ENCODE data around the gene SIGLEC7.

The SIGLEC7 gene

GRCh38 chr19:51168564-51169282 is 26.6 kb downstream of the SIGLEC7 start:
- no peak for DNase-seq (ENCODE audit: low spot score)

DNA sequence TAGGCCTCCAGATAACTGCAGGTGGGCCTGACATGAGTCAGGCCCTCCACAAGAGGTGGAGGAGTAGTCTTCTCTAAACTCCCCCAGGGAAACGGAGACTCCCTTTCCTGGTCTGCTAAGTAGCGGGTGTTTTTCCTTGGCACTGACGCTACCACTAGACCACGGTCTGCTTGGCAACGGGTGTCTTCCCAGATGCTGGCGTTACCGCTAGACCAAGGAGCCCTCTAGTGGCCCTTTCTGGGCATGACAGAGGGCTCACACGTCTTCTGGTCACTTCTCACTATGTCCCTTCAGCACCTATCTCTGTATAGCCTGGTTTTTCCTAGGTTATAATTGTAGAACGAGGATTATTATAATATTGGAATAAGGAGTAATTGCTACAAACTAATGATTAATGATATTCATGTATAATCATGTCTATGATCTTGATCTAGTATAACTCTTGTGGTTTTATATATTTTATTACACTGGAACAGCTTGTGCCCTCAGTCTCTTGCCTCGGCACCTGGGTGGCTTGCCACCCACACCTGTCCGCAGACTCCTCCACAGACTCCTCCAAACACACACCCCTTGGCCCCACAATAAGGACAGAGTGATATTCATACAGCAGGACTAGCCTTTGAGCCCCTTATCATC is 27.3 kb downstream of the SIGLEC7 start:
- DNase-seq (ENCODE audit: low spot score) = peak; percentile 68

GRCh38 chr19:51172223-51172622 is 30.1 kb downstream of the SIGLEC7 start:
- no peak for DNase-seq (ENCODE audit: low spot score)

DNA sequence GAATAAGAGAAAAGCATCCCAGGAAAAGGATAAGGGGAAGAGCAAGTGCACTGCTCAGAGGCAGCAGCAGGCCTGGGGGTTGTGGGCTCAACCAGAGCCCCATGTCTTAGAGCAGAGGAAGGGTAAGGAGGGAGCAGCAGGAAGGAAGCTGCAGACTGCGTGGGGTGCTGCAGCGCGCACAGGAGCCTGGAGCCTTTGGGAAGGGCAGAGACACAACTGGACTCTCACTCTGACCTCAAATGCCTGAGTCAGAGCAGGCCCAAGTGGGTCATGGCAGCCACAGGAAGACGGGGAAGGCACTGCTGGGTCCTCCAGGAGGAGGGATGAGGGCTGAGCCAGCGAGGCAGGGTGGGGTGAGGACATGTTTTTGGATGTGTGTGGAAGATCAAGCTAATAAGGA is 31.6 kb downstream of the SIGLEC7 start:
- no peak for DNase-seq (ENCODE audit: low spot score)

DNA sequence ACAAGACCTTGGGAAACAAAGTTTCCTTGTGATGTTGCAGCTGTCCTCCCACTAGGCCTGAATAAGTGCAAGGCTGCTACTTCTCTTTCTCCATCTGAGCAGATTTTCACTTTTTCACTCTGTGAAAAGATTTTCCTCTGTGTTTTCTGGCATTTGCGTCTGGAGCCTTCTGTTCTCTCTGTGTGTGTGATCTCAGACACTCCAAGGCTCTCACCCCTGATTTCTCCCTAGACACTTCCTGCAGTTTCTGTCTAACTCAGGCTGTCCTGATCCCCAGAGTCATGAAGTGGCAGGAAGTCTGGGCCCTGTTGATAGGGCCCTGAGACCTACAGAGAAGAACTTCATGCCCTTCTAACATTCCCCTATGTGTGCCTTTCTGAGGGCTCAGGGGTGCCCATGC is 37.2 kb downstream of the SIGLEC7 start:
- no peak for DNase-seq (ENCODE audit: low spot score)

- no peak for DNase-seq (ENCODE audit: low spot score)
Measured at GRCh38 chr19:51181377-51181912, 39.3 kb downstream of the SIGLEC7 start.

- no peak for DNase-seq (ENCODE audit: low spot score)
Measured at GRCh38 chr19:51181913-51182419, 39.9 kb downstream of the SIGLEC7 start.

- DNase-seq (ENCODE audit: low spot score) = no peak
Measured at GRCh38 chr19:51183629-51184028, 41.5 kb downstream of the SIGLEC7 start.

GRCh38 chr19:51185069-51185867 is 43.2 kb downstream of the SIGLEC7 start:
- no peak for DNase-seq (ENCODE audit: low spot score)

GRCh38 chr19:51185868-51186215 is 43.7 kb downstream of the SIGLEC7 start:
- no peak for DNase-seq (ENCODE audit: low spot score)

DNA sequence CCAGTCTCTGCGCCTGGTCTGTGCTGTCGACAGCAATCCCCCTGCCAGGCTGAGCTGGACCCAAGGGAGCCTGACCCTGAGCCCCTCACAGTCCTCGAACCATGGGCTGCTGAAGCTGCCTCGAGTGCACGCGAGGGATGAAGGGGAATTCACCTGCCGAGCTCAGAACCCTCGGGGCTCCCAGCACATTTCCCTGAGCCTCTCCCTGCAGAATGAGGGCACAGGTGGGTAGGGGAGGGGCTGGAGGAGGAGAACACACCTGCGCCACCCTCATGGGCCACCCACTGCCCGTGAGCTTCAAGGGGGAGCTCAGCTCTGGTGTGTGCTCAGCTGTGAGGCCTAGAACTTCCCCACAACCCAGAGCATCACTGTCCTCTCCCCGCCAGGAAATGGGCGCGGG is 44.2 kb downstream of the SIGLEC7 start:
- DNase-seq (ENCODE audit: low spot score) = no peak

- no peak for DNase-seq (ENCODE audit: low spot score)
Measured at GRCh38 chr19:51187395-51188226, 45.5 kb downstream of the SIGLEC7 start.

DNA sequence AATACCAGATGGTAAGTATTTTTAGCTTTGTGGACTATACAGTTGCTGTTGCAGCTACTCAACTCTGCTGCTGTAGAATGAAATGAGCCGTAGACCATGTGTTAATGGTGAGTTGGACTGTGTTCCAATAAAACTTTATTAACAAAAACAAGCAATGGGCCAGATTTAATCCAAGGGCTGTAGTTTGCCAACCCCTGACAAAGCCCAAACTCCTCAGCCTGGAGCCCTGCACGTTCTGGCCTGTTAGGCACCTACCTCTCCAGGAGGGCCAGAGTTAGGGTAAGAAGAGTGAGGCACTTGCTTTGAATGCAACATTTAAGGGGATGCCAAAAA is 46.1 kb downstream of the SIGLEC7 start:
- no peak for DNase-seq (ENCODE audit: low spot score)

- no peak for DNase-seq (ENCODE audit: low spot score)
Measured at GRCh38 chr19:51192689-51193088, 50.6 kb downstream of the SIGLEC7 start.

DNA sequence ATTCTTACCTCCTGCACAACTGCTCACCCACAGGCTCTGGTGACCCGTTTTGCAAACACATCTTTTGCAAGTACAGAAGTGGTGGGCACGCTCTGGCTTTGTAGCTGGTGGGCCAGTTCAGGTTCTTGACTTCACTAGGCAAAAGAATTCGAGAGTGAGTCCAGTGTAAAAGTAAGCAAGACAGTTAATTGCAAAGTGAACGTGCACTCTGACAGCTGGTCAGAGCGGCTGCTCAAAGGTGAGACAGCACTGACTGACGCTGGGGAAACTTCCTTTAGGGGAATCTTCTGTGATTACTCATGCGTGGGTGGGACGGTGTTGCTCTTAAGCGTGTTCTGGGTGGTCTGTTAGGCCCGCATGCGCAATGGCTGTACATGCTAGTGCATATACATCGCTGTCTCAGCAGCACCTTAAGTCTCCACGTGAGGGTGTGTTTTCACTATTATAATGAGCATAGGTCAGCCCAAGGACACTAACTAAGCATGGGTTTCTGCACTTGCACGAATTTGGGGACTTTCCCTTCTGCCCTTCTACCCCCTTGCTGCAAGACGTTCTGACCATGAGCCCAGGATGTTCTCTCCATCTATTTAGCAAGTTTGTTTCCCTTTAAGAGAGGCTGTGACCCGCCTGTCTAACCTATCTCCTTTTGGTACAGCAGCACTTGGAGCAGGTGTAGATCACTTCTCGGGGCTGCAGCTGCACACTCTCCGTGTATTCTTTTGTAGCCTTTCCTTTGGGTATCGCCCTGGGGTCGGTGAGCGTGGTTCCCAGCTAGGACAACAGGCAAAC is 52.6 kb downstream of the SIGLEC7 start:
- DNase-seq (ENCODE audit: low spot score) = no peak

DNA sequence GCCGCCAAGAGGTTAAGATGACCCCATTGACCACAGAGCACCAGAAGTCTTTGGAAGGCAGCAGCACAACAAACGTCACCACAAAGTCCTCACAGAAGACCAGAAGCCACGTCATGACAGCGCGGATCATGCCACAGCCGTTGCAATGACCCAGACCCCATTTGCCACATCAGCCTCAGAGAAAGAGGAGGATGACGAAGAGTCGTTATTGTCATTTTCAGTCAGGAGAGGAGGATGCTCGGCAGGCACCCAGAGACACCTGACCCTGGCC is 53.1 kb downstream of the SIGLEC7 start:
- DNase-seq (ENCODE audit: low spot score) = no peak

- DNase-seq (ENCODE audit: low spot score) = no peak
Measured at GRCh38 chr19:51195616-51196015, 53.5 kb downstream of the SIGLEC7 start.

GRCh38 chr19:51196181-51196580 is 54.1 kb downstream of the SIGLEC7 start:
- no peak for DNase-seq (ENCODE audit: low spot score)

DNA sequence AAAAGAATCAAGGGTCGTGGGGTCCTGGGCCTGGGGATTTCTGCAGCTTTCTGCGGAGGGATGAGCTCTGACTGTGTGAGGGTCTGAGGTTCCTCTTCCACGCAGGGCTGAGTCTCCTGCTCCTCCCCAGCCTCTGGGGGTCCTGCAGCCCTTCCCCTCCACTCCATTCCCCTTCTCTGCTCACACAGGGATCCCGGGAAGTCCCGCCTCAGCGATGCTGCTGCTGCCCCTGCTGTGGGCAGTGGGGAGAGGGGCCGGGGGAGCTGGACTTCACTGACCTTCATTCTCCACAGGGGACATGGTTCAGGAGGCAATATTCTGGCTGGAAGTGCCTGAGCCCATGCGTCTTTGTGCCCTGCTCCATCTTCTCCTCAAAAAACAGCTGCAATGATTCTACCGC is 56.5 kb downstream of the SIGLEC7 start:
- no peak for DNase-seq (ENCODE audit: low spot score)

GRCh38 chr19:51200071-51200666 is 58.1 kb downstream of the SIGLEC7 start:
- no peak for DNase-seq (ENCODE audit: low spot score)

GRCh38 chr19:51201712-51202111 is 59.6 kb downstream of the SIGLEC7 start:
- no peak for DNase-seq (ENCODE audit: low spot score)
